IMR-90 (cell line): ENCODE data around the gene SLC43A2. TPM values are rescaled to one million over a fixed set of nuclear protein-coding genes. Genes with fewer than 3 reads are reported as not detected.

Source experiments
- ATAC-seq: fragments of 200-7000 bp; cut with Tn5 transposase; 2 replicates; pipeline ENCODE4 v1.9.1; 2020; ENCODE audit warnings: low read depth, mild to moderate bottlenecking, moderate library complexity
- Bru-seq: library from RNA; stranded (reverse); fragments of 400-500 nt; gene quantifications from one replicate; lab custom pipeline; 2021; lab: Mats Ljungman, UMichigan
- BruChase-seq, 2 experiments: library from RNA; stranded (reverse); fragments of 400-500 nt; gene quantifications; one replicate each; lab custom pipeline; 2021; lab: Mats Ljungman, UMichigan
- BruUV-seq: library from RNA; stranded (reverse); fragments of 400-500 nt; replicated peaks from 2 replicates; lab custom pipeline; 2021; lab: Mats Ljungman, UMichigan
- CTCF ChIA-PET: fragments of 300-600 bp; formaldehyde crosslinking; extraction: SDS; loops from one replicate; lab custom pipeline; 2021; ENCODE audit warnings: antibody characterized with exemption; lab: Yijun Ruan, JAX
- POLR2A ChIA-PET: fragments of 300-600 bp; sonication (Branson Sonifier 250); formaldehyde crosslinking; loops from one replicate; lab custom pipeline; 2022; ENCODE audit warnings: antibody characterized with exemption; ENCODE audit not compliant: unreplicated experiment; lab: Charles Lee
- DNase-seq: peaks from one replicate; pipeline ENCODE4 v3.0.0; 2013
- H2AFZ ChIP-seq: replicated peaks from 2 replicates; pipeline ENCODE3; 2013; ENCODE audit warnings: low read length, mild to moderate bottlenecking; ENCODE audit not compliant: poor library complexity
- H2AK5ac ChIP-seq: 2 replicates; pipeline ENCODE4 v1.6.1; 2013; ENCODE audit warnings: low read depth, low read length, inconsistent platforms
- H2AK9ac ChIP-seq: replicated peaks from 2 replicates; pipeline ENCODE3; 2013; ENCODE audit warnings: mild to moderate bottlenecking, low read depth, low read length, moderate library complexity; ENCODE audit not compliant: poor library complexity
- H2BK120ac ChIP-seq: 2 replicates; pipeline ENCODE4 v1.6.1; 2013; ENCODE audit warnings: low read depth, low read length, inconsistent platforms
- H2BK15ac ChIP-seq: 3 replicates; pipeline ENCODE4 v1.6.1; 2013; ENCODE audit warnings: low read depth, low read length, inconsistent platforms
- H2BK20ac ChIP-seq: 2 replicates; pipeline ENCODE4 v1.6.1; 2013; ENCODE audit warnings: low read depth, mild to moderate bottlenecking, inconsistent platforms, low read length, moderate library complexity
- H2BK5ac ChIP-seq: 2 replicates; pipeline ENCODE4 v1.6.1; 2013; ENCODE audit warnings: mild to moderate bottlenecking, low read depth, low read length, inconsistent platforms; ENCODE audit not compliant: poor library complexity, severe bottlenecking
- H3K14ac ChIP-seq: replicated peaks from 2 replicates; pipeline ENCODE4 v1.6.1; 2013; ENCODE audit warnings: low read depth, low read length, inconsistent platforms
- H3K18ac ChIP-seq: 2 replicates; pipeline ENCODE4 v1.6.1; 2013; ENCODE audit warnings: low read depth, low read length, control low read depth
- H3K23ac ChIP-seq: 2 replicates; pipeline ENCODE4 v1.6.1; 2013; ENCODE audit warnings: low read depth, low read length, inconsistent platforms
- H3K27ac ChIP-seq: 2 replicates; pipeline ENCODE4 v1.5.1; 2013; ENCODE audit warnings: mild to moderate bottlenecking, control low read depth, low read length; ENCODE audit not compliant: insufficient read depth
- H3K27me3 ChIP-seq: 2 replicates; pipeline ENCODE4 v1.6.1; 2013; ENCODE audit warnings: low read length; ENCODE audit not compliant: control insufficient read depth, insufficient read depth
- H3K36me3 ChIP-seq: 2 replicates; pipeline ENCODE4 v1.6.1; 2013; ENCODE audit warnings: low read length, mixed read lengths; ENCODE audit not compliant: control insufficient read depth, insufficient read depth
- H3K4ac ChIP-seq: 2 replicates; pipeline ENCODE4 v1.6.1; 2013; ENCODE audit warnings: low read depth, low read length, inconsistent platforms
- H3K4me1 ChIP-seq: 2 replicates; pipeline ENCODE4 v1.6.1; 2013; ENCODE audit warnings: low read length, mixed read lengths; ENCODE audit not compliant: control insufficient read depth, insufficient read depth
- H3K4me2 ChIP-seq: 2 replicates; pipeline ENCODE4 v1.6.1; 2013; ENCODE audit warnings: low read depth, mild to moderate bottlenecking, control low read depth, low read length, moderate library complexity
- H3K4me3 ChIP-seq: 2 replicates; pipeline ENCODE4 v1.5.1; 2013; ENCODE audit warnings: low read depth, mild to moderate bottlenecking, control low read depth, low read length, moderate library complexity; ENCODE audit not compliant: insufficient read depth
- H3K56ac ChIP-seq: 2 replicates; pipeline ENCODE4 v1.6.1; 2013; ENCODE audit warnings: low read length, inconsistent platforms; ENCODE audit not compliant: insufficient read depth; ENCODE audit errors: extremely low read depth
- H3K79me1 ChIP-seq, 2 experiments: 2 replicates each; pipeline ENCODE4 v1.6.1; 2013; ENCODE audit warnings: low read length in 2 of 2, inconsistent platforms in 1 of 2, low read depth in 1 of 2
- H3K9ac ChIP-seq: 2 replicates; pipeline ENCODE4 v1.6.1; 2013; ENCODE audit warnings: low read depth, low read length, control low read depth
- H3K9me1 ChIP-seq: 2 replicates; pipeline ENCODE4 v1.6.1; 2013; ENCODE audit warnings: low read length, inconsistent platforms; ENCODE audit not compliant: insufficient read depth
- H3K9me3 ChIP-seq: 2 replicates; pipeline ENCODE4 v1.6.1; 2013; ENCODE audit warnings: low read length; ENCODE audit not compliant: control insufficient read depth, insufficient read depth
- H4K20me1 ChIP-seq: 2 replicates; pipeline ENCODE4 v1.6.1; 2013; ENCODE audit warnings: low read length, inconsistent platforms; ENCODE audit not compliant: insufficient read depth
- H4K5ac ChIP-seq: 2 replicates; pipeline ENCODE4 v1.6.1; 2013; ENCODE audit warnings: mild to moderate bottlenecking, low read depth, low read length, control low read depth
- H4K8ac ChIP-seq, 2 experiments: 2 replicates each; pipeline ENCODE4 v1.6.1; 2013; ENCODE audit warnings: low read depth in 2 of 2, low read length in 2 of 2, control low read depth in 1 of 2, inconsistent platforms in 1 of 2
- H4K91ac ChIP-seq: 2 replicates; pipeline ENCODE4 v1.6.1; 2013; ENCODE audit warnings: low read depth, low read length, inconsistent platforms; ENCODE audit not compliant: insufficient read depth
- BHLHE40 ChIP-seq: fragments of 150-350 bp; IDR thresholded peaks from 2 replicates; pipeline ENCODE4 v1.6.1; 2016; ENCODE audit warnings: mild to moderate bottlenecking, low read depth, low read length
- MAZ ChIP-seq: IDR thresholded peaks from 2 replicates; pipeline ENCODE4 v1.6.1; 2012; ENCODE audit warnings: low read depth, mild to moderate bottlenecking, low read length, improper control_type of control experiment, moderate library complexity, borderline replicate concordance
- MXI1 ChIP-seq: IDR thresholded peaks from 2 replicates; pipeline ENCODE4 v1.6.1; 2012; ENCODE audit warnings: low read depth, mild to moderate bottlenecking, low read length, moderate library complexity, borderline replicate concordance
- NFE2L2 ChIP-seq: fragments of 150-350 bp; IDR thresholded peaks from 2 replicates; pipeline ENCODE4 v1.6.1; 2016; ENCODE audit warnings: low read depth, mild to moderate bottlenecking, low read length
- POLR2A ChIP-seq: IDR thresholded peaks from 2 replicates; pipeline ENCODE4 v1.6.1; 2012; ENCODE audit warnings: mild to moderate bottlenecking, low read depth, low read length
- RAD21 ChIP-seq: IDR thresholded peaks from 2 replicates; pipeline ENCODE4 v1.6.1; 2012; ENCODE audit warnings: low read length, improper control_type of control experiment
- RCOR1 ChIP-seq: IDR thresholded peaks from 2 replicates; pipeline ENCODE4 v1.6.1; 2012; ENCODE audit warnings: mild to moderate bottlenecking, low read length, improper control_type of control experiment; ENCODE audit not compliant: insufficient replicate concordance
- WGBS, 2 experiments: methylation state at CpG; one replicate each; pipeline versions ENCODE4 v1.1.5 to v1.1.7; 2013; ENCODE audit warnings: missing lambda C conversion rate in 2 of 2; ENCODE audit not compliant: insufficient read length in 1 of 2; ENCODE audit errors: extremely low coverage in 2 of 2; 5-methylcytosine and 5-hydroxymethylcytosine counted together
- dilution Hi-C: fragments of 300-500 bp; cut with HindIII; formaldehyde crosslinking; loops from one replicate; pipeline ENCODE4 v1.14.3; 2018; ENCODE audit warnings: low sequenced_read_pairs; ENCODE audit not compliant: unreplicated experiment
- in situ Hi-C: fragments of 300-500 bp; cut with MboI; formaldehyde crosslinking; loops from 3 replicates; pipeline ENCODE4 v1.14.3; 2019; ENCODE audit warnings: low sequenced_read_pairs, inconsistent platforms, mixed read lengths
- intact Hi-C: fragments of 100-400 bp; cut with micrococcal nuclease; formaldehyde crosslinking; loops from 2 replicates; pipeline ENCODE4 v1.10.0; 2022
- long read RNA-seq: library from polyadenylated mRNA; unstranded; transcript quantifications from one replicate; pipeline ENCODE4 v2.0.0, GENCODE V29; 2021; ENCODE audit not compliant: unreplicated experiment
- polyA plus RNA-seq, 3 experiments: library from polyadenylated mRNA; depleted of rRNA; stranded (reverse); fragments of >200 nt; gene quantifications; 2 replicates each; pipeline ENCODE4 v1.2.3, GENCODE V29; 2012; ENCODE audit warnings: low replicate concordance in 1 of 3
- total RNA-seq: library from RNA; depleted of rRNA; stranded (reverse); fragments of >200 nt; gene quantifications from 2 replicates; pipeline ENCODE4 v1.2.3, GENCODE V29; 2012; rRNA removed

The SLC43A2 gene
- total RNA-seq (3.3 and 3.8 TPM in 2 replicates), polyA plus RNA-seq (2012; rRNA removed) (9.0 and 10.3 TPM in 2 replicates), Bru-seq, nascent RNA (percentile 51 among the genes with signal in this experiment), BruChase-seq, experiment 1, labeled RNA remaining after a 6-hour chase (percentile 54 among the genes with signal in this experiment), BruChase-seq, experiment 2, labeled RNA remaining after a 2-hour chase (percentile 50 among the genes with signal in this experiment)
- 6.7 and 12.6 TPM in 2 replicates for polyA plus RNA-seq (2012; cell fraction: cytosol; rRNA removed)
- polyA plus RNA-seq (2012; cell fraction: nucleus; rRNA removed; ENCODE audit: low replicate concordance): 6.9 and 14.7 TPM in 2 replicates
- long read RNA-seq, full-length matches to known transcripts: 7 of 20 reads
- long read RNA-seq, partial matches to known transcripts: 10 of 20 reads
- long read RNA-seq, other reads (novel, unspliced or antisense): 3 of 20 reads

DNA sequence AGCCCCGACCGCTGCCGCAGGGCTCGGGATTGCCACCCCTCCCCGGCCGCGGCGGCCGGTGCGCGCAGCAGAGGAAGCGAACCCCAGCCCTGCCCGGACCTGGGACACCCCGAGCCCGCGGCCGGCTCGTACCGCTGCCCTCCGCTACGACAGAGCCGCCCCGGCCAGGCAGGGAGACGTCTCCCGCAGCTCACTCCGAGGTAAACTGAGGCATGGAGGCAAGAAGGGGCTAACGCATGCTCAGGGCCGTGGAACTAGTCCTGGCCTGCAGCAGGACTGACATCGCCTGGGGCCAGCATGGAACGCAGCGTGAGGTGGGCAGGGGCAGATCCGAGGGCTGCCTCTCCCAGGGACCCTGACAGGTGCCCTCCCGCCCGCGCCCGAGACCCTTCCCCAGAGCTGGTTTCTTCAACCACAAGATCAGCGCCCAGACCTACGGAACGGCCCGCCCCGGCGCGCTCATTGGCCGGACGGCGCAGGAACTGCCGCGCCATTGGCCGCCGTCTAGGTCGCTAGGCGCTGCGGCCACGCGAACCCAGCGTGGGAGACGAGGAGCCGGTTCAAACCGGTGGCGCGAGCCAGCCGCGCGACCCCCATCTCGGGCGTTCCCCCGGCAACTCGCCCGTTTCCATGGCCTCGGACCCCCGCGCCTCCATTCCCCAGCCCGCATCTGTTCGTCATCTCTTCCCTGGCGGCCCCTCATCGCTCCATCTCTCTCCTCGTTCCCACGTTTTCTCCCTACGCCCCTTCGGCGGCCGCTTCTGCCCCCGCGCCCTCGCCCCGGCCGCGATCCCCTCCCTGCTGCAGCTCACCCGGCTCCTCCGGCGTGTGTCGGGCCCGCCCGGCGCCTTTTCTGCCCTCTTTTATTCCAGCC lies at the start of gene SLC43A2:
Gene SLC43A2 (minus strand): TSS at position 853 of the 874 bp plus-strand sequence. CDS start 960 bp downstream, outside the sequence.
- H2BK120ac ChIP-seq: peak within 1 kb of the TSS; percentile 8; the same call in 1 of the 2 replicates
- H2BK5ac ChIP-seq: peak within 1 kb of the TSS; percentile 38
- H2AK9ac ChIP-seq: peak within 1 kb of the TSS; percentile 67
- H4K91ac ChIP-seq: peak within 1 kb of the TSS; percentile 47
- peak within 1 kb of the TSS; percentile 33; the same call in 1 of the 2 replicates for H3K14ac ChIP-seq
- H4K8ac ChIP-seq: peak within 1 kb of the TSS; percentile 70 to 87; a peak in 3 of 4 replicates
- peak; percentile 70 for DNase-seq
- CTCF ChIA-PET: interaction anchor here (3.2 kb wide), 1 partner anchor 54 kb away, joined by 23 read pairs; no protein-coding TSS in a partner anchor
- H3K23ac ChIP-seq: peak within 1 kb of the TSS; percentile 9
- H2AFZ ChIP-seq: peak within 1 kb of the TSS; percentile 96
- in situ Hi-C loops: no loop called here
- H2AK5ac ChIP-seq: peak within 1 kb of the TSS; percentile 51
- no peaks in the 10 kb centered on the region for H3K9me3 ChIP-seq
- peak within 1 kb of the TSS; percentile 7; the same call in 1 of the 2 replicates for H3K18ac ChIP-seq
- H4K5ac ChIP-seq: peak within 1 kb of the TSS; percentile 65
- H3K9ac ChIP-seq: peak within 1 kb of the TSS; percentile 75
- H3K79me1 ChIP-seq: no peaks in the 10 kb centered on the region
- peaks cover 11% of the 10 kb centered on the region; the same call in 1 of the 2 replicates for H3K27me3 ChIP-seq
- no peaks in the 10 kb centered on the region for H3K36me3 ChIP-seq
- intact Hi-C loops: loop anchor here (5.0 kb wide), 1 partner anchor 36 kb away; no protein-coding TSS in a partner anchor
- TF ChIP-seq MXI1 (peak; percentile 81; the same call in 1 of the 2 replicates), NFE2L2 (no peak), MAZ (no peak), RAD21 (no peak), BHLHE40 (no peak), POLR2A (peak; percentile 14; the same call in 1 of the 2 replicates), RCOR1 (no peak)
- peaks cover 5% of the 10 kb centered on the region for H3K4me1 ChIP-seq
- H3K56ac ChIP-seq: no peak within 1 kb of the TSS
- H3K9me1 ChIP-seq: no peaks in the 10 kb centered on the region
- H3K4ac ChIP-seq: peak within 1 kb of the TSS; percentile 44
- peak within 1 kb of the TSS; percentile 41; the same call in 1 of the 3 replicates for H2BK15ac ChIP-seq
- ATAC-seq: peak; percentile 91
- H2BK20ac ChIP-seq: no peak within 1 kb of the TSS
- POLR2A ChIA-PET: interaction anchor here (0.5 kb wide), 1 partner anchor 13 kb away, joined by 3 read pairs; no protein-coding TSS in a partner anchor
- H3K4me3 ChIP-seq: peak within 1 kb of the TSS; percentile 71
- no TSS peak for BruUV-seq
- 0% methylated on average over 37 of the region's 95 CpGs; no CpG with 5 or more reads in 1 of the 2 experiments for WGBS, 2 experiments
- H3K4me2 ChIP-seq: peak within 1 kb of the TSS; percentile 98
- dilution Hi-C loops: no loop called here
- H4K20me1 ChIP-seq: no peaks in the 10 kb centered on the region
- H3K27ac ChIP-seq: peak within 1 kb of the TSS; percentile 64
